KMS-11 (cell line): ENCODE results near the gene NECTIN1.

Experiments used
- H2AFZ ChIP-seq: fragments of 200-600 bp; sonication (generic); 2 replicates; pipeline ENCODE4 v1.6.1; 2016; ENCODE audit warnings: antibody characterized with exemption, mixed run types, low read depth
- H3K27ac ChIP-seq: fragments of 200-600 bp; sonication (generic); 2 replicates; pipeline ENCODE4 v1.6.1; 2016; ENCODE audit warnings: mild to moderate bottlenecking, mixed run types
- H3K27me3 ChIP-seq: fragments of 200-600 bp; sonication (generic); 2 replicates; pipeline ENCODE4 v1.6.1; 2017; ENCODE audit warnings: mild to moderate bottlenecking, low read depth, mixed run types, moderate library complexity; ENCODE audit not compliant: insufficient read depth
- H3K36me3 ChIP-seq: fragments of 200-600 bp; sonication (generic); 2 replicates; pipeline ENCODE4 v1.6.1; 2017; ENCODE audit warnings: mild to moderate bottlenecking, mixed run types; ENCODE audit not compliant: insufficient read depth
- H3K4me1 ChIP-seq: fragments of 200-600 bp; sonication (generic); 2 replicates; pipeline ENCODE4 v1.6.1; 2016; ENCODE audit warnings: mild to moderate bottlenecking, low read depth, mixed run types; ENCODE audit not compliant: poor library complexity, severe bottlenecking
- H3K4me2 ChIP-seq: fragments of 200-600 bp; sonication (generic); 2 replicates; pipeline ENCODE4 v1.7.0; 2016; ENCODE audit warnings: mild to moderate bottlenecking, mixed run types
- H3K4me3 ChIP-seq: fragments of 200-600 bp; sonication (generic); IDR thresholded peaks from 2 replicates; pipeline ENCODE4 v1.6.1; 2017; ENCODE audit warnings: low read depth, low read length, mixed read lengths; ENCODE audit not compliant: insufficient read depth
- H3K79me2 ChIP-seq: fragments of 200-600 bp; sonication (generic); 2 replicates; pipeline ENCODE4 v1.6.1; 2016; ENCODE audit warnings: low read depth, mixed run types; ENCODE audit not compliant: insufficient read depth
- H3K9ac ChIP-seq: fragments of 200-600 bp; sonication (generic); 2 replicates; pipeline ENCODE4 v1.6.1; 2016; ENCODE audit warnings: mild to moderate bottlenecking, mixed run types
- H4K20me1 ChIP-seq: fragments of 200-600 bp; sonication (generic); 2 replicates; pipeline ENCODE4 v1.6.1; 2016; ENCODE audit warnings: mild to moderate bottlenecking, mixed run types; ENCODE audit not compliant: insufficient read depth
- TF ChIP-seq, protein P1 (sequence below): fragments of 200-600 bp; sonication (generic); conservative IDR thresholded peaks from 2 replicates; pipeline ENCODE4 v1.6.1; 2017; ENCODE audit warnings: low read depth, mild to moderate bottlenecking, antibody characterized with exemption, low read length, moderate library complexity, mixed read lengths

The NECTIN1 gene

DNA sequence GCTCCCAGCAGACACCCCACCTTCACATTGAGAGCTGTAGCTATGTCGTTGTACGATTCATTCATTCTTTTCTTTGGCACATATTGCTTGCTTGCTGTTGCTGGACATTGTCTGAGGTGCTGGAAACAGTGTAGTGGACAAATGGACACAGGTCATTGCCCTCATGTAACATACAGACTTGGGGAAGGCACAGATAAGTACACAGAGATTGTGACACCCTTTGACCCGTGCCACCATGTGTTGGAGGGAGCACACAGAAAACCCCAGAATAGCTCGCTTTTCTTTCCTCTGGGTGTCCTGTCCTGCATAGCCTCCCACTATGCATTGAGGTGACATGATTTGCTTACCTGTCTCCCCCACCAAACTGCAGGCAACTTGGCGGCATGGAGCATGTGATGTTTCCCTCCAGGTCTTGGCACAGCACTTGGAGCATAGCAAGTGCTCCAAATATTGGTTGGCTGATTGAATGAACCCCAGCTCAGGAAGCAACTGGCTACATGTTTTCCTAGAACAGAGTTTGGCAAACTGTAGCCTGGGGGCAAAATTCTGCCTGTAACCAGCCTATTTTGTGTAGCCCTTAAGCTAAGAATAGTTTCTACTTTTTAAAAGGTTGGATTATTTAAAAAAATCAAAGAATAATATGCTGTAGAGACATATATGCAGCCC, 30.9 kb upstream of the NECTIN1 start:
- Histone ChIP-seq H3K36me3 (no peaks in the 10 kb centered on the region), H3K27me3 (no peaks in the 10 kb centered on the region), H3K4me2 (no peak overlapping the region), H3K9ac (no peak overlapping the region), H3K79me2 (no peaks in the 10 kb centered on the region), H4K20me1 (no peaks in the 10 kb centered on the region), H3K4me3 (no peak overlapping the region), H3K4me1 (no peaks in the 10 kb centered on the region), H3K27ac (no peak overlapping the region), H2AFZ (no peak overlapping the region)
- TF ChIP-seq, protein P1, sequence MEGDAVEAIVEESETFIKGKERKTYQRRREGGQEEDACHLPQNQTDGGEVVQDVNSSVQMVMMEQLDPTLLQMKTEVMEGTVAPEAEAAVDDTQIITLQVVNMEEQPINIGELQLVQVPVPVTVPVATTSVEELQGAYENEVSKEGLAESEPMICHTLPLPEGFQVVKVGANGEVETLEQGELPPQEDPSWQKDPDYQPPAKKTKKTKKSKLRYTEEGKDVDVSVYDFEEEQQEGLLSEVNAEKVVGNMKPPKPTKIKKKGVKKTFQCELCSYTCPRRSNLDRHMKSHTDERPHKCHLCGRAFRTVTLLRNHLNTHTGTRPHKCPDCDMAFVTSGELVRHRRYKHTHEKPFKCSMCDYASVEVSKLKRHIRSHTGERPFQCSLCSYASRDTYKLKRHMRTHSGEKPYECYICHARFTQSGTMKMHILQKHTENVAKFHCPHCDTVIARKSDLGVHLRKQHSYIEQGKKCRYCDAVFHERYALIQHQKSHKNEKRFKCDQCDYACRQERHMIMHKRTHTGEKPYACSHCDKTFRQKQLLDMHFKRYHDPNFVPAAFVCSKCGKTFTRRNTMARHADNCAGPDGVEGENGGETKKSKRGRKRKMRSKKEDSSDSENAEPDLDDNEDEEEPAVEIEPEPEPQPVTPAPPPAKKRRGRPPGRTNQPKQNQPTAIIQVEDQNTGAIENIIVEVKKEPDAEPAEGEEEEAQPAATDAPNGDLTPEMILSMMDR, result no peak

DNA sequence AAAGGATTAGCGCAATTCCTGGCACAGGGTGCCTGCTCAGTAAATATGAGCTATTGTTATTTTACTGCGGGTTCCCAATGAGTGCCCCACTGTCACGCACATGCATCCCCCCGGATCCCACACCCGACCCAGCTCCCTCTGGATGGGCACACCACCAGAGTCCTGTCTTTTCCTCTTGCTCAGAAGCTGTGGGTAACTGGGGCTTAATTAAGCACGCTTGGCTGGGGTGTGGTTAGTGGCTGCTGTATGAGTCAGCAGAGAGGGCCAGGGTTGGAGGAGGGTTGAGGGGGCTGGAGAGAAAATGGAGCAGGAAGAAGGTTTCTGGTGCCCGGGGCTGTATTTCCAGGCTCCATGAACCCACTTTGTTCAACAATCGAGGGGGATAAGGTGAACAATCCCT, 30.3 kb upstream of the NECTIN1 start:
- H3K27ac ChIP-seq, result no peak overlapping the region
- H3K36me3 ChIP-seq, result no peaks in the 10 kb centered on the region
- H3K4me1 ChIP-seq, result no peaks in the 10 kb centered on the region
- H3K9ac ChIP-seq, result no peak overlapping the region
- H3K4me2 ChIP-seq, result no peak overlapping the region
- H3K4me3 ChIP-seq, result no peak overlapping the region
- H2AFZ ChIP-seq, result no peak overlapping the region
- no peaks in the 10 kb centered on the region for H4K20me1 ChIP-seq
- TF ChIP-seq, protein P1, result no peak
- H3K27me3 ChIP-seq, result no peaks in the 10 kb centered on the region
- H3K79me2 ChIP-seq, result no peaks in the 10 kb centered on the region

DNA sequence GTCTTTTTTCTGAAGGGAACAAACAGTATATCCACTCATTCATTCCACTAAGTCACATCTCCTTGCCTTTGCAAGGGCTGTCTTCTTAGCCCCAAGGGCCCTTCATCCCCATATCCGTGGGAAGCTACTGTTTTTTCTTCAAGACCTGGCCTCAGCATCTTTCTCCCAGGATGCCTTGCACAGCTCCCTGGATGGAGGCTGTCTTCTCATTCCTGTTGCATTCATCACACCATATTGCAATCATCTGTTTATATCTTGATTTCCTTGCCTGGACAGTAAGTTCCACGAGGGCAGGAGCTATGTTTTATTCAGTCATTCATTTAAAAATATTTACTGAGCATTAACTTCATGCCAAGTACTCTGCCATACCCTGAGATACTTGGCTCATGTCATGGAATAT, 29.3 kb upstream of the NECTIN1 start:
- Histone ChIP-seq H3K79me2 (no peaks in the 10 kb centered on the region), H3K27me3 (no peaks in the 10 kb centered on the region), H3K36me3 (no peaks in the 10 kb centered on the region), H3K4me3 (no peak overlapping the region), H3K9ac (no peak overlapping the region), H3K4me2 (no peak overlapping the region), H2AFZ (no peak overlapping the region), H4K20me1 (no peaks in the 10 kb centered on the region), H3K27ac (no peak overlapping the region), H3K4me1 (no peaks in the 10 kb centered on the region)
- TF ChIP-seq, protein P1, result no peak

DNA sequence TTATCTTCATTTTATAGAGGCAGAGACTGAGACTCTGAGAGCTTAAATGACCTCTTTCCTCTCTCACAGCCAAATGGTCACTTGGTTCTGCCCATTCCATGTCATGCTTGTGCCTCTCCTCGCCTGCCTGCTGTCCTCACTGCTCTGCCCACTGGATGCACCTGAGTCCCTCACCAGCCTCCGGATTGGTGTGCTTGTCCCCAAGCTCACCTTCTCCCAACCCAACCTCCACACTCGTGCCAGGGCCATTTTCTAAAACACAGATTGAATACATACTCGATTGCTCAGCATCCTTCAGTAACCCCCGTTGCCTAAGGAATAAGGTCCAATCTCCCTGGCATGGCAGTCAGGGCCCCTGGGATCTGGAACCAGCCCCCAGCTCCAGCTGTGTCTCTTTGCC, 28.4 kb upstream of the NECTIN1 start:
- Histone ChIP-seq H3K4me3 (no peak overlapping the region), H4K20me1 (no peaks in the 10 kb centered on the region), H2AFZ (no peak overlapping the region), H3K27me3 (no peaks in the 10 kb centered on the region), H3K36me3 (no peaks in the 10 kb centered on the region), H3K9ac (no peak overlapping the region), H3K4me2 (no peak overlapping the region), H3K27ac (no peak overlapping the region), H3K79me2 (no peaks in the 10 kb centered on the region), H3K4me1 (no peaks in the 10 kb centered on the region)
- TF ChIP-seq, protein P1, result no peak
